Loucy (cell line): Measurements from ENCODE around the gene RANBP17.

Experiments used
- H2AFZ ChIP-seq: fragments of 200-600 bp; sonication (generic); 2 replicates; pipeline ENCODE4 v1.6.0; 2016; ENCODE audit warnings: antibody characterized with exemption, mild to moderate bottlenecking, low read length, moderate library complexity
- H3F3A ChIP-seq: fragments of 200-600 bp; 2 replicates; pipeline ENCODE4 v1.6.0; 2016; ENCODE audit warnings: antibody characterized with exemption, low read depth, mild to moderate bottlenecking
- H3K27me3 ChIP-seq: fragments of 200-600 bp; sonication (generic); 2 replicates; pipeline ENCODE4 v1.6.1; 2014; ENCODE audit warnings: low read length, mild to moderate bottlenecking; ENCODE audit not compliant: insufficient read depth, poor library complexity, severe bottlenecking
- H3K36me3 ChIP-seq: fragments of 200-600 bp; sonication (generic); 2 replicates; pipeline ENCODE4 v1.6.1; 2016; ENCODE audit warnings: low read length; ENCODE audit not compliant: insufficient read depth
- H3K4me1 ChIP-seq: fragments of 200-600 bp; sonication (generic); 2 replicates; pipeline ENCODE4 v1.5.1; 2014; ENCODE audit warnings: low read length, mild to moderate bottlenecking; ENCODE audit not compliant: insufficient read depth, poor library complexity, severe bottlenecking
- H3K4me2 ChIP-seq: fragments of 200-600 bp; sonication (generic); 2 replicates; pipeline ENCODE4 v1.6.0; 2014; ENCODE audit warnings: antibody characterized with exemption, low read length, low read depth, mild to moderate bottlenecking; ENCODE audit not compliant: poor library complexity, severe bottlenecking
- H3K4me3 ChIP-seq: fragments of 200-600 bp; sonication (generic); 2 replicates; pipeline ENCODE4 v1.5.1; 2014; ENCODE audit warnings: low read length, mild to moderate bottlenecking, mixed read lengths; ENCODE audit not compliant: poor library complexity, severe bottlenecking
- H3K79me2 ChIP-seq: fragments of 200-600 bp; sonication (generic); 2 replicates; pipeline ENCODE4 v1.6.1; 2014; ENCODE audit warnings: low read length; ENCODE audit not compliant: insufficient read depth
- H3K9ac ChIP-seq: fragments of 200-600 bp; sonication (generic); 2 replicates; pipeline ENCODE4 v1.6.0; 2014; ENCODE audit warnings: mild to moderate bottlenecking, low read depth, low read length, moderate library complexity; ENCODE audit not compliant: poor library complexity, severe bottlenecking
- H3K9me2 ChIP-seq: fragments of 200-600 bp; sonication (generic); replicated peaks from 2 replicates; pipeline ENCODE4 v1.6.1; 2016; ENCODE audit warnings: low read depth, low read length, mixed read lengths
- H3K9me3 ChIP-seq: fragments of 200-600 bp; sonication (generic); 2 replicates; pipeline ENCODE4 v1.6.1; 2014; ENCODE audit warnings: mild to moderate bottlenecking, antibody characterized with exemption, low read length, low read depth; ENCODE audit not compliant: insufficient read depth
- H4K20me1 ChIP-seq: fragments of 200-600 bp; sonication (generic); 2 replicates; pipeline ENCODE4 v1.6.0; 2014; ENCODE audit warnings: antibody characterized with exemption, low read length, mild to moderate bottlenecking; ENCODE audit not compliant: insufficient read depth, poor library complexity, severe bottlenecking
- EZH2phosphoT487 ChIP-seq: fragments of 200-600 bp; IDR thresholded peaks from 2 replicates; pipeline ENCODE4 v1.6.1; 2018; ENCODE audit warnings: antibody characterized with exemption, mild to moderate bottlenecking, moderate library complexity, borderline replicate concordance
- TF ChIP-seq, protein P1 (sequence below): fragments of 200-600 bp; sonication (generic); conservative IDR thresholded peaks from 2 replicates; pipeline ENCODE4 v1.5.1; 2014; ENCODE audit warnings: mild to moderate bottlenecking, antibody characterized with exemption, low read length

RANBP17 gene

DNA sequence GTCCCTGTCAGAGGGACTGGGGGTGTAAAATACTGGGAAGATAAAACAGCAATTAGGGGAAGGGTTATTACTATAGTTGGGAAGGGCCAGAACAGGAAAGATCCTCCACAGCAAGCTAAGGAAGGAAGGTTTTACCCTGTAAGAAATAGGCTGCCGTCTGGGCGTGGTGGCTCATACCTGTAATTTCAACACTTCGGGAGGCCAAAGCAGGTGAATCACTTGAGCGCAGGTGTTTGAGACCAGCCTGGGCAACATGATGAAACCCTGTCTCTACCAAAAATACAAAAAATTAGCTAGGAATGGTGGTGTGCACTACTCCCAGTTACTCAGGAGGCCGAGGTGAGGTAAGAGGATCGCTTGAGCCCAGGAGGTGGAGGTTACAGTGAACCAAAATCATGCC is 282.1 kb downstream of the RANBP17 start:
- Histone ChIP-seq H3K36me3 (no peaks in the 10 kb centered on the region), H3K79me2 (no peaks in the 10 kb centered on the region), H3F3A (no peaks in the 10 kb centered on the region), H4K20me1 (no peaks in the 10 kb centered on the region), H3K9me3 (no peaks in the 10 kb centered on the region), H3K9me2 (no peaks in the 10 kb centered on the region), H3K4me3 (no peak overlapping the region), H3K27me3 (no peaks in the 10 kb centered on the region), H3K4me1 (no peaks in the 10 kb centered on the region), H2AFZ (no peak overlapping the region), H3K4me2 (no peak overlapping the region), H3K9ac (no peak overlapping the region)
- no peak for TF ChIP-seq EZH2phosphoT487
- TF ChIP-seq, protein P1, sequence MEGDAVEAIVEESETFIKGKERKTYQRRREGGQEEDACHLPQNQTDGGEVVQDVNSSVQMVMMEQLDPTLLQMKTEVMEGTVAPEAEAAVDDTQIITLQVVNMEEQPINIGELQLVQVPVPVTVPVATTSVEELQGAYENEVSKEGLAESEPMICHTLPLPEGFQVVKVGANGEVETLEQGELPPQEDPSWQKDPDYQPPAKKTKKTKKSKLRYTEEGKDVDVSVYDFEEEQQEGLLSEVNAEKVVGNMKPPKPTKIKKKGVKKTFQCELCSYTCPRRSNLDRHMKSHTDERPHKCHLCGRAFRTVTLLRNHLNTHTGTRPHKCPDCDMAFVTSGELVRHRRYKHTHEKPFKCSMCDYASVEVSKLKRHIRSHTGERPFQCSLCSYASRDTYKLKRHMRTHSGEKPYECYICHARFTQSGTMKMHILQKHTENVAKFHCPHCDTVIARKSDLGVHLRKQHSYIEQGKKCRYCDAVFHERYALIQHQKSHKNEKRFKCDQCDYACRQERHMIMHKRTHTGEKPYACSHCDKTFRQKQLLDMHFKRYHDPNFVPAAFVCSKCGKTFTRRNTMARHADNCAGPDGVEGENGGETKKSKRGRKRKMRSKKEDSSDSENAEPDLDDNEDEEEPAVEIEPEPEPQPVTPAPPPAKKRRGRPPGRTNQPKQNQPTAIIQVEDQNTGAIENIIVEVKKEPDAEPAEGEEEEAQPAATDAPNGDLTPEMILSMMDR = no peak

DNA sequence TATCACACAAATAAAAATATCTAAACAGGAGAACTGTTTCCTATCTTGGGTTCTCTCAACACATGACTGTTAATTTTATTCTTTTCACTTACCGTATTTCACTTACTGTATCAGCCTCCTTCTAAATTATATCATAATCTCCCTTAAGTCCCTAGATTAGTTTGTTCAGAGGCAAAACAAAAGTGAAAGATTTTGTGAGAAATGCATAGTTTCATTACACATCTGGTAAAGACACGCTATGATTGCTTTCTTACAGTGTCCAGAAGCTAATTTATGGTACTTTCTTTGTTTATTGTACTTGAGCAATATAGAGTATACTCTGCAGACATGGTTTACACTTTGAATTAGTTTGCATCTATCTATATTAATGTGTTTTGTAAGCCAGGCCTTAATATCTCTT is 287.5 kb downstream of the RANBP17 start:
- no peak overlapping the region for H3K4me3 ChIP-seq
- H3K9me2 ChIP-seq = no peaks in the 10 kb centered on the region
- no peaks in the 10 kb centered on the region for H3F3A ChIP-seq
- no peak for TF ChIP-seq EZH2phosphoT487
- TF ChIP-seq, protein P1 = no peak
- no peak overlapping the region for H3K4me2 ChIP-seq
- no peaks in the 10 kb centered on the region for H3K9me3 ChIP-seq
- no peak overlapping the region for H2AFZ ChIP-seq
- H3K9ac ChIP-seq = no peak overlapping the region
- H3K36me3 ChIP-seq = no peaks in the 10 kb centered on the region
- no peaks in the 10 kb centered on the region for H3K79me2 ChIP-seq
- no peaks in the 10 kb centered on the region for H3K27me3 ChIP-seq
- no peaks in the 10 kb centered on the region for H4K20me1 ChIP-seq
- H3K4me1 ChIP-seq = no peaks in the 10 kb centered on the region

DNA sequence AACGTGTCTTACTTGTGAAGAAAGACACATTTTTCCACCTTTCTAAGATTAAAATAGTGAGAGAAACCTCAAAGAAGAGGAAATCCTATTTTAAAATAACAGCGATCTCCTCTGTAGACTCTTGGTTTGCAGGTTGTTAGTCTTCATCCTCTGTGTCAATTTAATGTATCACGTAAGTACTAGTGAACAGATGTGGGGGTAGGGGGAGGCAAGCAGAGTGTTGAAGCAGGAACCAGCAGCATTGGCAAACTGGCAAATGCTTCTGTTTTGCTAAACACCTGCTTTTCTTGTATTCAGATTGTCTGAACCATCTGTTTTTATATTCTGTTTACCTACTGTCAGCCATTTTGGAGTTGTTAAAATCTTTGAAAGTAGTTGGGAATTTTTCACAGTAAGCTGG is 288.0 kb downstream of the RANBP17 start:
- H3K9ac ChIP-seq = no peak overlapping the region
- no peaks in the 10 kb centered on the region for H3K27me3 ChIP-seq
- H3K4me1 ChIP-seq = no peaks in the 10 kb centered on the region
- no peak for TF ChIP-seq EZH2phosphoT487
- TF ChIP-seq, protein P1 = no peak
- no peaks in the 10 kb centered on the region for H3K79me2 ChIP-seq
- H3K4me3 ChIP-seq = no peak overlapping the region
- no peaks in the 10 kb centered on the region for H3K9me2 ChIP-seq
- H2AFZ ChIP-seq = no peak overlapping the region
- no peaks in the 10 kb centered on the region for H3F3A ChIP-seq
- no peak overlapping the region for H3K4me2 ChIP-seq
- H4K20me1 ChIP-seq = no peaks in the 10 kb centered on the region
- H3K9me3 ChIP-seq = no peaks in the 10 kb centered on the region
- H3K36me3 ChIP-seq = no peaks in the 10 kb centered on the region
